Amygdala (tissue), 56 donors: ENCODE results near the gene KANK4.

Experiments
- DNase-seq, 56 donors: peaks; one replicate each; lab custom pipeline; 2025; lab: John Stamatoyannopoulos, UW

Gene KANK4

GRCh38 chr1:62318756-62319544 lies at the start of gene KANK4:
Gene KANK4, minus strand, starts transcription at chr1:62319434. Its CDS starts 37,870 bp downstream, at chr1:62281564.
- DNase-seq = no peak

GRCh38 chr1:62368989-62369388 lies 49.8 kb upstream of the KANK4 start:
- DNase-seq = no peak

DNA sequence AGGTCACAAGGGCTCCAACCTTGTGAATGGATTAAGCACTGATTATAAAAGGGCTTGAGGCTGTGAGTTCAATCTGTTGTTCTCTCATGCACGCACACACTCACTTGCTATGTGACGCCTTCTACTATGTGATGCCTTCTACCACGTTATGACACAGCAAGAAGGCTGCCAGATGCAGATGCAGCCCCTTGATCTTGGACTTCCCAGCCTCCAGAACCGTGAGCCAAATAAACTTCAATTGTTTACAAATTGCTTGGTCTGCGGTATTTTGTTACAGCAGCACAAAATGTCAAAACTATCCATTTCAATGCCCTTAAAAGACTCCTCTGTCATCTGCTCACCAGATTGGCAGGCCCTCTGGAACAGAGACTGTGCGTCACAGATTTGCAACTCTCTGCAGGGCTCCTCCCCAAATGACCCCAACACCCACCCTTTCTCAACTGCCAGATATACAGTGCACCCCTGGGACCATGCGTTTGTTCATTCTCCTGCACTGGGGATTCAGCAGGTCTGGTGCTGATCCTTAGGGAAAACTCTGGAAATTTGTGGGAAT lies 47.8 kb upstream of the KANK4 start:
- no peak for DNase-seq

DNA sequence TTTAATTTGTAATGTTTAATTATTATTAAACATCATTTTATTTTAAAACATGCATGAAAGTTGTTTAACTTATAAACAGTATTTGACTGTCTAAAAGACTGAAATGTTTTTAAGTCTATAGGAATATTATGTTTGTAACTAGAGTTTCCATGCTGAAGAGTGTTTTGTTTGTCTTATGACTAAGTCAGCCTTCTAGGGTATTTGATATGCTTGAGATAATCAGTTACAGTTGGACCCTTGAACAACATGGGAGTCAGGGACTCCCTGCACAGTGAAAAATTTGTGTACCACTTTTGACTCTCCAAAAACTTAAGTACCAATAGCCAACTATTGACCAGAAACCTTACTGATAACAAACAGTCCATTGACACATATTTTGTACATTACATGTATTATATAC lies 45.5 kb upstream of the KANK4 start:
- no peak for DNase-seq

DNA sequence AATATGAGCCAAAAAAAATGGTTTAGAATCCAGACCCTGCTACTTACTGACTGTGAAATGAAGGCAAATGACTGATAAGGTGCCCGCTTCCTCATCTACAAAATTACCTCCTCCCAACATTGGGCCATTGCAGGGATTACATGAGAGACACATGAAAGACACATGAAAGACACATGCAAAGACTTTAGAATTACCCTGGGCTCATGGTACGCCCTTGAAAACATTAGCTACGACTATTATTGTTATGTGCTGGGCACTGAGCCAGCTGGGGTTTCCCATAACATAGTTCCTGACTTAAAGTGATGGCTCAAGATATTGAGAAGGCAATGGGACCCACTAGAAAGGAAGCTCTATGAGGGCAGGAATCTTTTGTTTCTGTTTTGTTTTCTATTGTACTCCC lies 43.7 kb upstream of the KANK4 start:
- DNase-seq = no peak

GRCh38 chr1:62362061-62362917 lies 43.1 kb upstream of the KANK4 start:
- no peak for DNase-seq

DNA sequence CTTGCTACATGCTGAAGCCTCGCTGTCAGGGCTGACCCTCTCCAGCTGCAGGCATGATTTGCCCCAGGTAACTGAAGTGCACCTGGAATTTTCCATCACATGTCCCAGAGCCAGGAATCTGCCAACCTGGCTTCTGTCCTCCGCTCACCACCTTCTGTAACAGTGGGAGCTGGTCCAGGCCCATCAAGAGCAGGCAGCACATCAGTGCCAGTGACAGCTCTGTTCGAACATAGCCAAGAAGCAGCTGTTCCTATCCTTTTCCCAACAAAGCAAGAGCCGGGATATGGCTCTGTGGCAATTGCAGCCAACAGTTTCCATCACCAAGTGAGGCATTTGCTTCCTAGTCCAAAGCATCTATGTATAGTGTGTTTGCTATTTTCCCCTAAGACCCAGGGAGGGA lies 42.2 kb upstream of the KANK4 start:
- no peak for DNase-seq

- DNase-seq = no peak
These were observed 39.6 kb upstream of the KANK4 start for GRCh38 chr1:62358665-62359373.

DNA sequence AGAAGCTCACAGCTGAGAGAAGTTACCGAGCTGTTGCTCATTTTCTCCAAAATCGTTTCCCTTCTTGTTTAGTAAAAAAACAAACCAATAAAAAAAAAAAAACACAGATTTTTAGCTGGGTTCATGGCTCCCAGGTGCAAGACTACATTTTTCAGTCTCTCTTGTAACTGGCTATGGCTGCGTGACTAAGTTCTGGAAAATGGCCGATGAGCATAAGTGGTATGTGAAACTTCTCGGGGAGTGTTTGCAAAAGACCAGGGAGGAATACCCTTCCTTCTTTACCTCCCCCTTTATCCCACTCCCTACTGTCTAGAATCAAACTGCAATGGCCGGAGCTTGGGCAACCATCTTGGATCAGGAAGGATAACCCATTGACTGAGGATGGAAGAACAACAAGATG lies 38.7 kb upstream of the KANK4 start:
- DNase-seq = no peak

- DNase-seq = no peak
These were observed 37.1 kb upstream of the KANK4 start for GRCh38 chr1:62356257-62356835.

- DNase-seq = no peak
These were observed 35.9 kb upstream of the KANK4 start for GRCh38 chr1:62355095-62355494.

- no peak for DNase-seq
These were observed 34.6 kb upstream of the KANK4 start for GRCh38 chr1:62353853-62354252.

DNA sequence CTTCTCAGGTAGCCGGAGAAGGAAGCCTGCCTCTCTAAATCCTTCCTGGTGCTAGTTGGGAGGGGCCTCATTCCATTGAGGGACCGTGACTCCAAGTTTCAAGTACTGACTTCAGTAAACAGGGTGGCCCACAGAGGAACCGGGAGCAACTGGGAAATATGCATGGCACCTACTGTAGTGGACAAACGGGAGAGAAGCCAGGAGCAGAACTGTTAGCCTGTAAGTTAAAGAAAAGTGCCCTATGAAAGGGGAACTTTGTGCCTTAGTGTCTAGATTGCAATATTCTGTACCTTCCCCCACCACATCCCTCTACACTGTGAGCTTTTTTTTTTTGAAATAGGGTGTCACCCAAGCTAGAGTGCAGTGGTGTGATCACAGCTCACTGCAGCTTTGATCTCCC lies 33.2 kb upstream of the KANK4 start:
- DNase-seq = no peak

DNA sequence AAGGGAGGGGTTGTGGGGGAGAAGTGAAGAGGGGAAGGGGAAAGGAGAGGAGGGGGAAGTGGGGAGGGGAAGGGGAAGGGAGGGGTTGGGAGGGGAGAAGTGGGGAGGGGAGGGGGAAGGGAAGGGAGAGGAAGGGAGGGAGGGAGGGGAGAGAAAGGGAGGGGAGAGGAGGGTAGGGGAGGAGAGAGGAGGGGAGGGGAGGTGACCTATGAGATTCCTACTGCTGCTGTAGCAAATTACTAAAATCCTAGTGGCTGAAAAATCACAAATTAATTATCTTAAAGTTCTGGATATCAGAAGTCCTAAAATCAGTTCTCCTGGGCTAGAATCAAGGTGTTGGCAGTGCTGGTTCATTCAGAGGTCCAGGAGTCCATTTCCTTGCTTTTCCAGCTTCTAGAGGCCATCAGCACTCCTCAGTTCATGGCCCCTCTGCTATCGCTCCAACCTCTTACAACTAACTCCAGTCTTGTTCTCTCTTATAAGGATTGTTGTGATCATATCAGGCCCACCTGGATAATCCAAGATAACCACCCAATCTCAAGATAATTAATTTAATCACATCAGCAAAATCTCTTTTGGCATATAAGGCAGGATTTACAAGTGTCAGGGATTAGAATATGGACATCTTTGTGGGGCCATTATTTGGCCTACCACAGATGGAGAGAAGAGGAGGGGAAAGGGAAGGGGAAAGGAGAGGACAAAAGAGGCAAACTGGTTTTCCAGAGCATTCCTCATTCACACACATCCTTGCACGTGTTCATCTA lies 30.4 kb upstream of the KANK4 start:
- no peak for DNase-seq

DNA sequence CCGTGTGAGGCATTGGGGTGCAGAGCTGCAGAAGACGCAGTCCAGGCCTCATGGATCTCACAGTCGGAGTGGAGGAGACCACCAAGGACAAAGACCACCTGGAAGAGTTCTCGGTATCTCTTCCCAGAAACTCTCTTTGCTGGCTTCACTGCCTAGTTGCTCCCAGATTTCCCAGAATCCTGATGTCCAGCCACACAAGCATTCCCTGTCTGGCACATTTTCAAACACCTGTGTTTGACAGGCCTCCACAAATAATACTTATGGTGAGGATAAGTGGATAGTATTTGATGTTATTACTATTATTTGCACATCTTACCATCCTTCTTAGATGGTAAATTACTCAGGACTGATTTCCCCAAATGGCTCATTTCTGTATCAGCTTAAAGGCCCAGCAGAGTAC lies 27.7 kb upstream of the KANK4 start:
- DNase-seq = no peak

DNA sequence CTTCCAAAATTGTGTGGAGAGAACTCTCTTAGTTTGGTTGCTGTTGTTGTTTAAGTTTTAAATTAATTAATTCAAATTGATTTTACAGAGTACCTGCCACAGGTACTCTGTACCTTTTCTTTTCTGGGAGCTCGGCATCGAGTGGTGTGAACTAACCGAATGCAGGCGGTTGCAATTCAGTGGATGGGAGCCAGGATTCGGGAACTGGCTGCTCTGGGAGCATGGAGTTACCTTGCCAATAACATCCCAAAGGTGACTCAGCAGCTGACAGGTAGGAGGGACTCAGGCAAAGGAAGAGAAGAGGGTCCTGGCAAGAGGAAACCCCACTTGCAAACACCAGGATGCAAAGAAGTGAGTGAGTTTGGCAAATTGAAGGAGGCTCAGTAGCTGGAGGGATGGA lies 24.7 kb upstream of the KANK4 start:
- DNase-seq = no peak

DNA sequence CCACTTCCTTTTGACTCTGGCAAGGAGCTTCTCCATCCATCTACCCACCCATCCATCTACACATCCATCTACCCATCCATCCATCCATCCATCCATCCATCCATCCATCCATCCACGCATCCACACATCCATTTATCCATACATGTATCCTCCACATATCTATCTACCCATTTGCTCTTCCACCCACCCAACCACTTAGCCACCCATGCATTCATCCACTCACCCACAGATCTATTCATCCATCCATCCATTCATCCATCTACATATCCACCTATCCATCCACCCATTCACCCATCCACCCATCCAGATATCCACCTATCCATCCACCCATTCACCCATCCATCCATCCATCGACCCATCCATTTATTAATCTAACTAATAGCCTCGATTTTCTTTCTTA lies 23.0 kb upstream of the KANK4 start:
- no peak for DNase-seq

DNA sequence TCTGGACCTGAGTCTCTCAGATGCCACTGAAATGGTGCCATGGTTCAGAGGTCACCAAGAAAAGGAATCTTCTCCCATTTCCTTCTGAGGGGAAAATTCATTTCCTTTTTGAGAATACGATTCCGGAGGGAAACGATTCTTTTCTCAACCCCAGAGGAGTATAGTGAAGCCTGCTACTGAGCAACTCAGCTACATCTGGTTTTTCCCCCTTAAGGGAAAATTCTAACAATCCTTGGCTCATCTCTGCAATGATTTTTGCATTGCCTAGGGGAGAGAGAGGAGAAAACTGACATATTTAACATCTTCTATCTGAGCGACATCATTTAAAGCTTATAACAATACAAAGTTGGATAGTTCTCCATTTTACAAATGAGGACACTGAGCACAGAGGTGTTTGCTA lies 22.4 kb upstream of the KANK4 start:
- no peak for DNase-seq

DNA sequence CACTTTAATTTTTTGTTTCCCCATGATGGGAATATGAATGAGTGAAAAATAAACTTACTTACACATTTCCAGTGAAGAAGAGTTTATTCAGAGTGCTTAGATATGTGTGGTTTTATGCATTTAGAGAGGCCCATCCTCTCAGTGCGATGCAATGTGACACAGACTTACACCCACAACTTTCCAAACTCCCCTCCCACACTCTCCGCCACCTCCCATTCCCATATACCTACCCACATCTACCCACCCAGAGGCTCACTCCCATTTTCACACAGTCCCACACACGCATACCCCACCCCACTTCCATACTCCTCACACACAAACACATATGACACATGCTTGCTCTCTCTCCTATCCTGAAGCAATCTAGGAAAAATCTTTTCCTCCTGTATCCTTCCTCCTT lies 21.9 kb upstream of the KANK4 start:
- DNase-seq = no peak
